KMS-11 (cell line): ENCODE measurements around the gene TRIM44.

Experiments
- H2AFZ ChIP-seq: fragments of 200-600 bp; sonication (generic); 2 replicates; pipeline ENCODE4 v1.6.1; 2016; ENCODE audit warnings: antibody characterized with exemption, mixed run types, low read depth
- H3K27ac ChIP-seq: fragments of 200-600 bp; sonication (generic); 2 replicates; pipeline ENCODE4 v1.6.1; 2016; ENCODE audit warnings: mild to moderate bottlenecking, mixed run types
- H3K27me3 ChIP-seq: fragments of 200-600 bp; sonication (generic); 2 replicates; pipeline ENCODE4 v1.6.1; 2017; ENCODE audit warnings: mild to moderate bottlenecking, low read depth, mixed run types, moderate library complexity; ENCODE audit not compliant: insufficient read depth
- H3K36me3 ChIP-seq: fragments of 200-600 bp; sonication (generic); 2 replicates; pipeline ENCODE4 v1.6.1; 2017; ENCODE audit warnings: mild to moderate bottlenecking, mixed run types; ENCODE audit not compliant: insufficient read depth
- H3K4me1 ChIP-seq: fragments of 200-600 bp; sonication (generic); 2 replicates; pipeline ENCODE4 v1.6.1; 2016; ENCODE audit warnings: mild to moderate bottlenecking, low read depth, mixed run types; ENCODE audit not compliant: poor library complexity, severe bottlenecking
- H3K4me2 ChIP-seq: fragments of 200-600 bp; sonication (generic); 2 replicates; pipeline ENCODE4 v1.7.0; 2016; ENCODE audit warnings: mild to moderate bottlenecking, mixed run types
- H3K4me3 ChIP-seq: fragments of 200-600 bp; sonication (generic); IDR thresholded peaks from 2 replicates; pipeline ENCODE4 v1.6.1; 2017; ENCODE audit warnings: low read depth, low read length, mixed read lengths; ENCODE audit not compliant: insufficient read depth
- H3K79me2 ChIP-seq: fragments of 200-600 bp; sonication (generic); 2 replicates; pipeline ENCODE4 v1.6.1; 2016; ENCODE audit warnings: low read depth, mixed run types; ENCODE audit not compliant: insufficient read depth
- H3K9ac ChIP-seq: fragments of 200-600 bp; sonication (generic); 2 replicates; pipeline ENCODE4 v1.6.1; 2016; ENCODE audit warnings: mild to moderate bottlenecking, mixed run types
- H4K20me1 ChIP-seq: fragments of 200-600 bp; sonication (generic); 2 replicates; pipeline ENCODE4 v1.6.1; 2016; ENCODE audit warnings: mild to moderate bottlenecking, mixed run types; ENCODE audit not compliant: insufficient read depth
- CTCF ChIP-seq: fragments of 200-600 bp; sonication (generic); conservative IDR thresholded peaks from 2 replicates; pipeline ENCODE4 v1.6.1; 2017; ENCODE audit warnings: low read depth, mild to moderate bottlenecking, antibody characterized with exemption, low read length, moderate library complexity, mixed read lengths

TRIM44 gene

GRCh38 chr11:35804451-35805040 is 142.0 kb downstream of the TRIM44 start:
- no peak overlapping the region for H3K4me3 ChIP-seq
- no peak overlapping the region for H3K9ac ChIP-seq
- H3K79me2 ChIP-seq: no peaks in the 10 kb centered on the region
- no peaks in the 10 kb centered on the region for H3K27me3 ChIP-seq
- no peak overlapping the region for H3K27ac ChIP-seq
- no peaks in the 10 kb centered on the region for H3K36me3 ChIP-seq
- H4K20me1 ChIP-seq: no peaks in the 10 kb centered on the region
- no peak overlapping the region for H2AFZ ChIP-seq
- no peaks in the 10 kb centered on the region for H3K4me1 ChIP-seq
- TF ChIP-seq CTCF: no peak
- no peak overlapping the region for H3K4me2 ChIP-seq

GRCh38 chr11:35809561-35809960 is 147.0 kb downstream of the TRIM44 start:
- Histone ChIP-seq H3K4me1 (no peaks in the 10 kb centered on the region), H4K20me1 (no peaks in the 10 kb centered on the region), H3K36me3 (no peaks in the 10 kb centered on the region), H3K4me3 (no peak overlapping the region), H3K4me2 (no peak overlapping the region), H3K9ac (no peak overlapping the region), H2AFZ (no peak overlapping the region), H3K79me2 (no peaks in the 10 kb centered on the region), H3K27ac (no peak overlapping the region), H3K27me3 (no peaks in the 10 kb centered on the region)
- TF ChIP-seq CTCF: no peak

- no peak overlapping the region for H3K4me2 ChIP-seq
- no peak overlapping the region for H2AFZ ChIP-seq
- H3K9ac ChIP-seq: no peak overlapping the region
- no peaks in the 10 kb centered on the region for H3K27me3 ChIP-seq
- H3K27ac ChIP-seq: no peak overlapping the region
- H3K4me1 ChIP-seq: no peaks in the 10 kb centered on the region
- TF ChIP-seq CTCF: no peak
- no peaks in the 10 kb centered on the region for H3K79me2 ChIP-seq
- H3K36me3 ChIP-seq: no peaks in the 10 kb centered on the region
- no peaks in the 10 kb centered on the region for H4K20me1 ChIP-seq
- no peak overlapping the region for H3K4me3 ChIP-seq
Measured at GRCh38 chr11:35810045-35810645, 147.6 kb downstream of the TRIM44 start.

GRCh38 chr11:35811783-35812182 is 149.2 kb downstream of the TRIM44 start:
- Histone ChIP-seq H3K27ac (no peak overlapping the region), H3K4me1 (no peaks in the 10 kb centered on the region), H4K20me1 (no peaks in the 10 kb centered on the region), H3K4me3 (no peak overlapping the region), H3K36me3 (no peaks in the 10 kb centered on the region), H3K79me2 (no peaks in the 10 kb centered on the region), H3K9ac (no peak overlapping the region), H3K27me3 (no peaks in the 10 kb centered on the region), H3K4me2 (no peak overlapping the region), H2AFZ (no peak overlapping the region)
- no peak for TF ChIP-seq CTCF
